HG03571 (cell line): ENCODE measurements around the gene ST7.
"Not testable (repeated sequence)": the region's sequence is repeated elsewhere in the genome, so short reads cannot be mapped to it uniquely, and the experiment has no call there.

Experiments
- ATAC-seq: cut with Tn5 transposase; IDR thresholded peaks from one replicate; pipeline ENCODE4 v1.9.1; 2021; ENCODE audit not compliant: unreplicated experiment

The ST7 gene

DNA sequence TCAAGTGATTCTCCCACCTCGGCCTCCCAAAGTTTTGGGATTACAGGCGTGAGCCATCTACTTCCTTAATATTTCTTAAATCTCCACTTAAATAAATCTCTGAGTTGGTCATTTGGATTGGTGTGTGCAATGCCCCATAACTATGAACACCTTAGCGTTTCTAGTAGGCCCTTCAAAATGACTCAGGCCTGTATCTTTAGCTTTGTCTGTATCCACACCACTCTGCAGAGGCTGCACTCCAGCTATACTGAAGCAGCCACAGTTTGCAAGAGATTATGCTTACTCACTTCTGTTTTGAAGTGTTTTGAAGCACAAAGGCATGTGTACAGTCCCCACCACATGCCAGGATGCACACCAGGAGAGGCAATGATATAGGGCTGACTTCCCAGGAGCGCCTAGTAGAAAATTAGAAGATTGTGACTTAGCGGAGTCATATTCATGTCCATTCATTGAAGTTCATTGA lies 2.4 kb upstream of the ST7 start:
- ATAC-seq: no peak

DNA sequence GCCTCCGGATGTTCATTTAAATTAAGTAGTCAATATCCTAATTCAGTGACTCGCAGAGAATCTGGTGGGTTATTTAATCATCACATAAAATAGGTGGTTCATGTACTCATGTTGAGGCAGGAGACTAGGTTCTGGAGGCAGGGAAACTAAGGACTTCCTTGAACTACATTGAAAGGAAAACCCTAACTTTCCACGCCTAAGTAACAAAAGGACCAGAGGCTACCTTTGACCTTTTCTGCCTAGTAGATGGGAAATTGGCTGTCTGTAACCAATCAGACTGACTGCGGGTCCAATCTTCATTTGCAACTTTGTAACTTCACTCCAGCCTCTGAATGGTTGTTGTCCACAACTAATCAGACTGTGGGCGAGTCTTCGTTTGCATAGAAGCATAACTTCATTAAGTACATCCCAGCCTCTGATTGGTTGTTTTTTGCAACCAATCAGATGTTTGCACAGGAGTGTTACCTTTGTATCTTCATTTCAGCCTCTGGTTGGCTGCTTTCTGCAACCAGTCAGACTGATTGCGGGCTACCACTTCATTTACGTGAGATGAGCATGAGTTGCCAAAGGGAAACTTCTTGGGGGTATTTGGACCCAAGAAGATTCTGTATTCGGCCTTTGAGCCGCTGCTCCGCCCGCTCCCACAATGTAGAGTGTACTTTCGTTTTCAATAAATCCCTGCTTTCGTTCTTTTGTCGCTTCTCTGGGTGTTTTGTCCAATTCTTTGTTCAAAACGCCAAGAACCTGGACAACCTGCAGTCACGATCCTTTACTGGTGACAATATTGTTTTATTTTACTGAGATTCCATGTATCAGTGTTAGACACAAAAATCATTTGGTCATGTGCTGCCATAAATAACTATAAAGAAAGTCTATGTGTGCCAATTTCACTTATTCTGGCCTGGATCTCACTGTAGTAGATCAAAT lies 1.7 kb upstream of the ST7 start:
- no peak for ATAC-seq

DNA sequence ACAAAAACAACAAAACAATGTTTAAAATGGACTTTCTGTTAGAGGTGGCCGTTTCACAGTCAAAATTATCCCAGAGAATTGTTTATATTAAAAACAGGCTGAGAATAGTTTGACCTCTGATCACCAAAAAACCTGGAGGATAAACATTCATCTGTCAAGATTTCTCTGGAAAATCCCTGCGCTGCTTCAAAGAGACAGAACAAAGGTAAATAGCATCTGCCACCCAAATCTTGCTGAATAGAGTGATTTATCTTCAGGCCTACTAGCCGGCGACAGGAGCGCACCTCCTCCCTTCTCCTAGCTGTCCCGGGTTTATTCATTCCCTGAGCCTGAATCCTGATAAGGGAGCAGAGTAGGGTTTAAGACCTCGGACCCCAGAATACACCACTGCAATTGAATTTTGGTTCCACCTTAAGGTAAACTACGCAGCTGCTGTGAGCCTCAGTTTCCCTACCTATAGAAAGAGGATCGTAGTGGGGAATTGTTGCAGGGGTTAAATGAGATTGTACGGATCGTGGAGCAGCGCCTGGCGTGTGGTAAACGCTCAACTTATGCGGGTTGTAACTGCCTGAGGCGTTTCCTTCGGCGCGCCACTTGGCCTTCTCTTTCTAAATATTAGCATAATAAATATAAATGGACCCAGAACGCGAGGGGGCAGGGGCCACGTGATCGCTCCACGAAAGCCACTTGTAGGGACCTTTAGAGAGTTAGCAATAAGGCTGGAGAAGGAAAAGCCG lies 498 bp upstream of the ST7 start:
- no peak for ATAC-seq

DNA sequence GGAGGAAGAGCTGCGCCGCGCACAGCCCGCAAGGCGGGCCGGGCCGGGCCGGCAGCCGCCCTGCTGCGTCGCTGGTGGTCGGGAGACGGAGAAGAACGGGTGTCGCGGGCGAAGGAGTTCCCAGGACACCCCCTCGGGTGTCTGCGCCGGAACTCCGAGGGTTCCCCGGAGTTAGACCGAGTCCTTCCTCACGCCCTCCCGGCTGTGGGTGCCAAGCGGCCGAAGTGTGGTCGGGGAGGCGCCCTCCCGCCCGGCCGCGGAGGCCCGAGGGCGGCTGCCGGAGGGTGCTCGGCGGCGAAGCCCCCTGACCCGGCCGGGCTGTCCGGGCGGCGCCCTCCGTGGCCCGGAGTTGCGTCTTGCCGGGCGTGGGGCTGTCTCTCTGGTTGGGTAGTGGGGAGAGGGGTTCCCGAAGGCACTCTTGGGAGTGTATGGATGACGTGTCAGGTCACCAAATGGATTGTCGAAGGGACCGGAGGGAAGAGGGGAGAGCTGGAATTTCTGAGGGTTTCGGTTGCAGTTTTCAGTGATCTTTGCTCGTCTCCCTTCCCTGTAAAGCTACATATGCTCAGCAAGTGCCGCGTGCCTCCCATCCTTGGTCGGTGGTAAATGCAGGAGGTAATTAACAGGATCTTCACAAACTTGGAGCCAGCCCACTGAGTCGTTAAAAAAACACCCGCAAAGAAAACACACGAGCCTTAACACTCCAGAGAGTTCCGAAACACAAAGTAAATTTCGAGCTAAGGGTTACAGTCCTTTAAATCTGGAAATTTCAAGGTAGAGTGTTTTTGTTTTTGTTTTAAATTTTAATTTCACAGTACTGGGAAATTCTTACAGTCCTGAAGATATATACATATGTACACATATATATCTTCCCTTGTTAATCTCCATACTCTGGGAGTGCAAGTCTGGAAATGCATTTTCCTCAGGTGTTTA lies 871 bp downstream of the ST7 start:
- peak; percentile 9 for ATAC-seq

DNA sequence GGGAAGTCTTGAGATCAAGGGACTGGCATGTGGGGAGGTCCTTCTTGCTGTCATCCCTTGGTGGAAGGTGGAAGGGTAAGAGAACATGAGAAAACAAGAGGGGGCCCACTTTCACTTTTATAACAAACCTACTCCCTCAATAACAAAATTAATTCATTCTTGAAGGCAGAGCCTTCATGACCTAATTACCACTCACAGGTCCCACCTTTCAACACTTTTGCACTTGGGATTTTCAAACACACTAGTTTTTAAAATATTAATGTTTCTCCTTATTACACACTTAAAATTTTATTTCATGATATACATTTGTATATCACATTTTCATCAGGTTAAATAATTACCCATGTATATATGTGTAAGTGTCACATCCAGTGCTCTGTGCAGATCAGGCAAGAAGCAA lies 2.0 kb downstream of the ST7 start:
- no peak for ATAC-seq

DNA sequence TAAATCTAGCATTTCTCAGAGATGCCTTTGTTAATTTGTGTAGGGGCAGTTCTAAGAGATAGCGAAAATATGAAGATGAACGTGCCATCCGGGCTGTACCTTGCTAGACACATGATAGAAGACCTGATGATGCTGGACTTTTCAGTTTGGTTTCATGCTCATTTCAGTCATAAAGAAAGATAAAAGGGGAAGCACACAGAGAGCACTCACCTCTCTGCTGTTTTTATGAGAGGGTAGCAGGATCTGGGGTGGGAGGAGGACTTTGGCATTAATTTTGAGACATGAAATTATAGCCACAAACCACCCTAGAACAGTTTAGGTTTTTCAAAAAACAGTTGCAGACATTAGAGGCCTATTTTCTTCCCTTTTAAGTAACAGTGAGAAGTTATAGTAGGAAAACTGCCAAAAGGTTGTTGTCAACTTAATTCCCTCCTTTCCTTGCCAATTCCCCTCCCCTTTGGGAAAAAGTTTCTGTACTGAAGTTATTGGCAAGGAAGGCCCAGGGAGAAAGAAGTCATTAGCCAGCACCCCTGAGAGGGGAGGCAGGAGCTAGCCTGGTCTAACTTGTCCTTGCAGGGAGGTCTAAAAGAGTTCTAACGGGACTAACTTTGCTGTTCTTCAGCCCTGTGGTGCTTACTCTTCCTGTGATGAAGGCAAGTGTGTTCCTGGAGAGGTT lies 2.6 kb downstream of the ST7 start:
- ATAC-seq: peak; percentile 74

DNA sequence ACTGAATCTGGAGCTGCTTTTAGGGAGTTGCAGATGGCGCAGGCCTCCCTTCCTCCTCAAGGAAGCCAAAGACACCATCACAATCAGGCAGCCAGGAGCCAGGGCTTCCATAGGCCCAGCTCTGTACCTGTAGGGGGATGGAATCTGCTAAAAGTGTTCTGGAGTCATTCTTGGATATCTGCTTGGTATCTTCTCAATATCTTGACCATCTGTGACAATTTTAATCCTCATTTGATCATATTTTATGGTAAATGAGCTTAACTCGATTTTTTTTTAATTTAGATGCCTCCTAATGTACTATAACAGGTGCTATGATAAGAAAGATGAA lies 3.1 kb downstream of the ST7 start:
- no peak for ATAC-seq

DNA sequence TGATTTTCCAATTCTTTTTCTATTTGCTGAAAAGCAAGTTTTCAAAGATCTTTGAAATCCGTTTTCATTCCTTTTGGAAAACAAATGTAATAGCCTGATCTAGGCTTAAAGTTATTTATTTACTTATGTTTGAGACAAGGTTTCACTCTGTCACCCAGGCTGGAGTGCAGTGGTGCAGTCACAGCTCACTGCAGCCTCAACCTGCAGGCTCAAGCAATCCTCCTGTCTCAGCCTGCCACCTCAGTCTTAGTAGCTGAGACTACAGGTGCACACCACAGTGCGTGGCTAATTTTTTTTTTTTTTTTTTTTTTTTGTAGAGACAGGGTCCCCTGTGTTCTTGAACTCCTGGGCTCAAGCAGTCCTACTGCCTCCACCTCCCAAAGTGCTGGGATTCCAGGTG lies 4.6 kb downstream of the ST7 start:
- peak; percentile 31 for ATAC-seq

DNA sequence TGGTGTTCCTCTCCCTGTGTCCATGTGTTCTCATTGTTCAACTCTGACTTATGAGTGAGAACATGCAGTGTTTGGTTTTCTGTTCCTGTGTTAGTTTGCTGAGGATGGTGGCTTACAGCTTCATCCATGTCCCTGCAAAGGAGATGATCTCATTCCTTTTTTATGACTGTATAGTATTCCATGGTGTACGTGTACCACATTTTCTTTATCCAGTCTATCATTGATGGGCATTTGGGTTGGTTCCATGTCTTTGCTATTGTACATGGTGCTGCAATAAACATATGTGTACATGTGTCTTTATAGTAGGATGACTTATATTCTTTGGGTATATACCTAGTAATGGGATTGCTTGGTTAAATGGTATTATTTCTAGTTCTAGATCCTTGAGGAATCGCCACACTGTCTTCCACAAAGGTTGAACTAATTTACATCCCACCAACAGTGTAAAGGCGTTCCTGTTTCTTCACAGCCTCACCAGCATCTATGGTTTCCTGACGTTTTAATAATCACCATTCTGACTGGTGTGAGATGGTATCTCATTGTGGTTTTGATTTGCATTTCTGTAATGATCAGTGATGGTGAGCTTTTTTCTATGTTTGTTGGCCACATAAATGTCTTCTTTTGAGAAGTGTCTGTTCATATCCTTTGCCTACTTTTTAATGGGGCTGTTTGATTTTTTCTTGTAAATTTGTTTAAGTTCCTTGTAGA lies 8.8 kb downstream of the ST7 start:
- not testable (repeated sequence) for ATAC-seq

DNA sequence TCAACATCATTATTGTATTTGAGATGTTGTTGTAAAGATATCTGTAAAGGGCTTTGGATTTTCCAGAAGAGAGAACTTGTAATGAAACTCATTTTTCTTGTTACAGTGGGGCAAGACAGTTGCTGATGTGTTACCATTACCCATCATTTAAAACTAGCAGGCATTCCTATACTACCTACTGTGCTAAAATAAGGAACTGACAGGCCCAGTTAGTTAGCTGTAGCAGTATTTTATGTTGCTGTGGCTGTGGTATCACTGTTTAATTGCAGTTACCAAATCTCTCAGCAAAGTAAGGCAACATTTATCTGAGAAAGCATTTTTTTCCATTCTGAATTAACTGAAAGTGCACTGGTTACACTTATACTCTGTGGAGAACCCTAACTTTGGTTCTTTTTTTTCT lies 9.9 kb downstream of the ST7 start:
- ATAC-seq: no peak

DNA sequence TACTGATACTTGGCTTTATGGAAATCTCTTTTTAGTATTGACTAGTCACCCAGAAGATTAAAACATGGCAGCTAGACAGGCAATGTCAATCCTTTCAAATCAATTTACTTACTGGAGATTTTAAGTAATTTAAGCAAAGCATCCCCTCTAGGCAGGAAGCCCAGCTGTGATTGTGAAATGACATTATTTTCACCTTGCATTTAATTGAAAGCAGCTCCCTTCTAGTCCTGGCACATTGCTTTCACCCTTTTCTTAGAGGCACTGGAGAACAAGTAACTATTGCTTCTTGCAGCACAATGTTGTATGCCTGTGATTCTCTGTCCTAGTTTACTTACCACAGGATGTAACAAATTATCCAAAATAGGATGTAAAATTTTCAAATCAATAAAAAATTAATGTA lies 13.3 kb downstream of the ST7 start:
- no peak for ATAC-seq

DNA sequence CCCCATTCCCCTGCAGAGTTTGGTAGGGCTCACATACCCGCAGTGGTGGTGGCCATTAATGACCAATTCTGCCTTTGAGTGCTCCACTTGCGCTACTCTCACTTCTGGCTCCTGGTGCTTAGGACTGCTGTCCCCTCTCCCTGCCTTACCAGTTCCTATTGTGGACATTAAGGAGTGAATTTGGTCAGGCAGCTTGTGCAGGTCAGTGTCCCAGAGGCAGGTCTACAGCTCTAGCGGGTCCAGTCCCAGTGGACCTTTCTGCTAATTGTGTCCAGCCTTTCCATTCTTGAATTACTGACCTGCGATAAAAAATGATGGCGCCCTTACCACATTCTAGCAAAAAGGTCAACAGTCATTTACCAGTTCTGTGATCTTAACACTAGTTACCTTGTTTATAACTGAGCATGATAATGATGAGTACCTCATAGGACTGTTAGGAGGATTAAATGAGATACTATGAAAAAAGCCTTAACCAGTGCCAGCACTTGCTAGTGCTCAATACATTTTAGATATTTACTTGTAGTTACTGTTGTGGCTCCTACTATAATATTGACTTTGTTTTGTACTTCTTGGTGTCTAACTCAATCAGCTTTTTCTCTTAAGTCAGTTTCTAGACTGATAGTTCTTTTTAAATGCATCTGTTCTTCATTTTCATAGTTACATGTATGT lies 14.1 kb downstream of the ST7 start:
- no peak for ATAC-seq

DNA sequence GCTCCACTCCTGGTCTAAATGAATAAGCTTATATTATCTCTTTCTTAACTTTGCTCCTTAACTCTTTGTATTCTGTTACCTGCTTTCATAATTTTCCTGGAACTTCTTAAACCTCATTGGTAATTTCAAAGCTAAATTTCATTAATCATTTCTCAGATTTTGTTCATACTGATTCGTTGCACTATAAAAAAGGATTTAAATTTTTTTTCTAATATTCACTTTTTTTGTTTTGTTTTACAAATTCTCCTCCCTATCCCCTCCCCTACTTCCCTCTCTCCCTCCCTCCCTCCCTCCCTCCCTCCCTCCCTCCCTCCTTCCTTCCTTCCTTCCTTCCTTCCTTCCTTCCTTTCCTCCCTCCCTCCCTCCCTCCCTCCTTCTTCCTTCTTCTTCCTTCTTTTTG lies 14.7 kb downstream of the ST7 start:
- ATAC-seq: no peak

DNA sequence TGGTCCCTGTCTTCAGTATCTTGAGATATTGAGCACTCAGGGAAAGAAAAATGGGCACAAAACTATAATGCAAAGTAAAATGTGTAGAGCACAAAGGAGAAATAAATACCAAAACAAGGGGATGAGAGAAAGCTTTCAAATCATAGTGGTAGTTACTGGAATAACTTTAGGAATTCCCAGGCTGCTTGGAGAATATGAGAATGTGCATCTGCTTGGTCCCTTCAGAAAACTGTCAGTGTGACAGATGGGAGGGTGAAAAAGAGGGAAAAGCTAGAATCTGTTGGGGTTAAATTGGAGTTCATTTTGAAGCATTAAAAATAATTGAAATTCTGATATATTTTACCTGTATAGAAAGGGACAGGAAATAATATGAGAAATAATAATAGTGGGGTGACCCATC lies 15.3 kb downstream of the ST7 start:
- no peak for ATAC-seq

DNA sequence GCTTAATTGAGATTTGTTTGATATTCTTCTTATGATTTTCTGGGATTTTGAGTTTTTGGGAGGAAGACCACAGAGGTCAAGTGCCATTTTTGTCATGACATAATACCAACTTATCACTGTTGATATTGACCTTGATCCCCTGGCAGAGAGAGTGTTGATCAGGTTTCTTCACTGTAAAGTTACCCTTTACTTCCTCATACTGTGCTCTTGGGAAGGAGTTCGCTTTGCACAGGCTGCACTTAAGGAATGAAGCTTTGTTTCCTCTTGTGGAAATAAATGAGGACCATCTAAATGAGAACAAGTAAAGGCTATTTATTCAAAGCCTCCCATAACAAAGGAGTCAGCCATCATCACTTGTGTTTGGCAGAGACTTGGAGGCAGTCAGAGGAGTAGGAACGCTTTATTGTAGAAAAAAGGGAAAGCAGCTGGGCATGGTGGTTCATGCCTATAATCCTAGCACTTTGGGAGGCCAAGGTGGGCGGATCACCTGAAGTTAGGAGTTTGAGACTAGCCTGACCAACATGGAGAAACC lies 16.1 kb downstream of the ST7 start:
- ATAC-seq: no peak

DNA sequence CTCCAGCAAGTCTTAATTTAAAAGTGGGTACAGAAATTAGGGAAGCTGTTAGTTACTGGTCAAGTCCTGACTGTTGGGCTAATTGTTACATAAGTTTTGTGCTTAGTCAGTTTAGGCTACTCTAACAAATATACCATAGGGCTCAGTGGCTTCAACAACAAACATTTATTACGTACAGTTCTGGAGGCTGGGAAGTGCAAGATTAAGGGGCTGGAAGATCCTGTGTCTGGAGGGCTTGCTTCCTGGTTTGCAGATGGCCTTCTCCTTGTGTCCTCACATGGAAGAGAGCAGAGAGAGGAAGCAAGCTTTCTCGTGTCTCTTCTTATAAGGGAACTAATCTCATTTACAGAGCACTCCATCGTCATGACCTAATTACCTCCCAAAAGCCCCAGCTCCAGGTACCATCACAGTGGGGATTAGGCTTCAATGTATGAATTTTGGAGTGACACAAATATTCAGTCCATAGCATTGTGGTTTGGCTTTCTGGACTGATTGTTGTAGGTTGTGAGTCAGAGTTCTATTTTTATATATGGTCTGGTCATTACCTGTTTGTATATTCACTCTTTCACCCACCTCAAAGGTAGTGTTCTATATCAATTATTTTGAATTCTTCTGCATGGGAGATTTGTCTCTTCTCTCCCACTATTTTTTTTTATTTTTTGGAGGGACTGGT lies 17.1 kb downstream of the ST7 start:
- ATAC-seq: peak; percentile 73

DNA sequence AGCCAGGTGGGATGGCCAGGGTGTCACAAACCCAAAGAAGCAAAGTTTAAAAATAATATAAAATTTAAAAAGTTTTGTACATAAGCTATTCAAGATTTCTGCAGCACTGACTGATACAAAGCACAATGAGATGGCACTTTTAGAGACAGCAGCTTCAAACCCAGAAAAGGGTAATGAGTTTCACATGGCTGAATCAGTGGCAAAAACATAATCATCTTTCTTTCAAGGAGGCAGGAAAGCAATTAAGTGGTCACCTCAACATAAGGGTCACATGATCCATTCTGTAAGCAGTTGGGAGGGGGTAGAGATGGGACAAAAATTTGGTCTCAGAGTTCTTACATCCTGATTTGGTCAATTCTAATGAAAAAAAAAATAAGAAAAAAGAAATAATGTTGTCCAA lies 17.9 kb downstream of the ST7 start:
- not testable (repeated sequence) for ATAC-seq

DNA sequence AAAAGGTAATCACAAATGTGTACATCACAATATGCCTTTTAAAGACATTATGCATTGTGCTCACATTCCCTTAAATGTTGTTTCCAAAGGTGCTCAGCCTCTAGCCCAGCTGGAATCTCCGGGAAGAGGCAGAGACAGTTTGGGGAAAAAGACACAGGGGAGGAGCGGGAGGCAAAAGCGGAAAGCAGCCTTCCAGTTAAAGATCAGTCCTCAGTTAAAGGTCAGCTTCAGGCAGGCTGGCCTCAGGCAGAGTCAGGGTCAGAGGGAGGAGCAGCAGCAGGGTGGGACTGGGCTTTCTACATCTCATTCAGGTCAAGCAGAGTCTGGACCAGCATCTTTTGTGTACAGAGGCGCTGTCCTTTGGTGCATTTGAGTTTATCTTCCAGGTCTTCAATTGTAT lies 18.6 kb downstream of the ST7 start:
- no peak for ATAC-seq

DNA sequence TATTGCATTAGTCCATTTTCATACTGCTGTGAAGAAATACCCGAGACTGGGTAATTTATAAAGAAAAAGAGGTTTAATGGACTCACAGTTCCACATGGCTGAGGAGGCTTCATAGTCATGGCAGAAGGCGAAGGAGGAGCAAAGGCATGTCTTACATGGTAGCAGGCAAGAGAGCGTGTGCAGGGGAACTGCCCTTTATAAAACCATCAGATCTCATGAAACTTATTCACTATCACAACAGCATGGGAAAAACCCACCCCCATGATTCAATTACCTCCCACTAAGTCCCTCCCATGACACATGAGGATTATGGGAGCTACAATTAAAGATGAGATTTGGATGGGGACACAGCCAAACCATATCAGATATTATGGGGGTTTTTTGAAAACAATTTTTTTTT lies 21.7 kb downstream of the ST7 start:
- not testable (repeated sequence) for ATAC-seq
